Melanocyte of skin (primary cell): ENCODE results near the gene EXOG. TPM values are rescaled to one million over a fixed set of nuclear protein-coding genes. Genes with fewer than 3 reads are reported as not detected.

Experiments
- small RNA-seq, 2 donors: library from RNA; depleted of rRNA; stranded (forward); fragments of <200 nt; gene quantifications; one replicate each; pipeline ENCODE3, GENCODE V24; 2012
- total RNA-seq, 2 donors: library from RNA; depleted of rRNA; stranded (reverse); fragments of >200 nt; gene quantifications; 2 replicates each; pipeline ENCODE4 v1.2.3, GENCODE V29; 2012

The EXOG gene, protein sequence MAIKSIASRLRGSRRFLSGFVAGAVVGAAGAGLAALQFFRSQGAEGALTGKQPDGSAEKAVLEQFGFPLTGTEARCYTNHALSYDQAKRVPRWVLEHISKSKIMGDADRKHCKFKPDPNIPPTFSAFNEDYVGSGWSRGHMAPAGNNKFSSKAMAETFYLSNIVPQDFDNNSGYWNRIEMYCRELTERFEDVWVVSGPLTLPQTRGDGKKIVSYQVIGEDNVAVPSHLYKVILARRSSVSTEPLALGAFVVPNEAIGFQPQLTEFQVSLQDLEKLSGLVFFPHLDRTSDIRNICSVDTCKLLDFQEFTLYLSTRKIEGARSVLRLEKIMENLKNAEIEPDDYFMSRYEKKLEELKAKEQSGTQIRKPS
- 10 to 100 TPM in 1 of 2 donors, 1 to 10 TPM in 1; 9.6 to 14.7 TPM for total RNA-seq

GRCh38 chr3:38496131-38496910 lies at the start of gene EXOG:
TSS of gene EXOG (plus strand) at chr3:38496340. CDS start at chr3:38496368, 28 bp downstream.

GRCh38 chr3:38453075-38453912 lies 42.8 kb upstream of the EXOG start, which contains the start of gene ACVR2B:
TSS of gene ACVR2B (plus strand) at chr3:38453890. CDS start at chr3:38454323, 433 bp downstream.

Small RNA genes lying within 50 kb of the gene (small RNA-seq; reads per million reads assigned to genes)
- gene RF00019, result 0 reads per million in 2 donors

Other genes with a start within 250 kb of the EXOG start
- gene SLC22A13, start 230.5 kb upstream of the EXOG start, total RNA-seq, result under 1 TPM; under 0.01 to 0.33 TPM
- under 1 TPM in 1 of 2 donors, not detected in 1; under 0.01 TPM for gene SLC22A14, start 214.0 kb upstream of the EXOG start, total RNA-seq
- 10 to 100 TPM; 14.8 to 25.3 TPM for gene XYLB, start 149.6 kb upstream of the EXOG start, total RNA-seq
- gene ACVR2B, start 42.5 kb upstream of the EXOG start, total RNA-seq, result 1 to 10 TPM; 4.5 to 5.0 TPM
- not detected for gene SCN5A, start 153.3 kb downstream of the EXOG start, total RNA-seq